ENCODE results near the gene WSCD2. TPM values are rescaled to one million over a fixed set of nuclear protein-coding genes. Genes with fewer than 3 reads are reported as not detected.

The WSCD2 gene
- total and polyA plus RNA-seq, 2 of the 4 experiments (the other 2 are of a cell fraction) = not detected

DNA sequence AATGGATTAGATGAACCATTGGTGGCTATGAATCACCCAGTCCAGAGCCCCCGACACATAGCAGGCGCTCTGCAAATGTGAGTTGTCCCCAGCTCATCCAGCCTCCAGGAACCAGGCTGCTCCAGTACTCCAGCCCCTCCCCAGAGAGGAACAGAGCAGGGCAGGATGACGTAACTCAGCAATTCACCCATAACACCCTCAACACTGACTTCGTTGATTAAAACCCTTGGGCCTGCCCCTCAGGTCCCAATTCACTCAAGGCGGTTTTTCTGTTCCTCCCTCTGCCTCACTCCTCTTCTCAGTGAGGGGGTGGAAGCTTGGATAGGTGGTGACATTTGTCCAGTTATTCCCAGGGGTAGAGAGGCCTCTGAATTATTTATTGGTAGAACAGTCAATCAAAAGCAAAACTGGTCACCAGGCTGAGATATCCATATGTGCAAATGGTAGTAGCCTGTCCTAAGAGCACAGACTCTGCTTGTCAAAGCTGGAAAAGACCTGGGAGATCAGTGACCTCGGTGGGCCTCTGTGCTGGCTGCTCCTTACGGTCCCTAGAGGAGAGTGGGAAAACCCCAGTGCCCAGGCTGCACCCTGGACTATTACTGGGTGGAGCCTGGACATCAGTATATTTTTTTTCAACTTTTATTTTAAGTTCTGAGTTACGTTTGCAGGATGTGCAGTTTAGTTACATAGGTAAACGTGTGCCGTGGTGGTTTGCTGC is 113.1 kb downstream of the WSCD2 start:
- Histone ChIP-seq H2BK120ac (ENCODE audit: low read depth, low read length) (no peak overlapping the region), H3K9me1 (ENCODE audit: insufficient read depth, low read length) (no peaks in the 10 kb centered on the region), H3K23ac (ENCODE audit: low read depth, low read length) (no peak overlapping the region), H3K9me3 (ENCODE audit: control insufficient read depth, insufficient read depth, low read length) (no peaks in the 10 kb centered on the region), H2AK5ac (ENCODE audit: low read depth, low read length) (no peak overlapping the region), H3K36me3 (ENCODE audit: control insufficient read depth, insufficient read depth, low read length) (no peaks in the 10 kb centered on the region), H2BK20ac (ENCODE audit: low read depth, low read length) (no peak overlapping the region), H2BK5ac (ENCODE audit: low read depth, low read length, poor library complexity, severe bottlenecking) (no peak overlapping the region), H4K20me1 (ENCODE audit: insufficient read depth, low read length) (no peaks in the 10 kb centered on the region), H3K4me3 (ENCODE audit: insufficient read depth, low read depth, low read length) (no peak overlapping the region), H3K14ac (replicated peaks; ENCODE audit: low read depth, low read length) (no peak overlapping the region), H3K9ac (ENCODE audit: low read depth, low read length) (no peak overlapping the region), H3K27ac (ENCODE audit: insufficient read depth, low read length) (no peak overlapping the region), H2BK15ac (ENCODE audit: low read depth, low read length) (no peak overlapping the region), H3K4me1 (ENCODE audit: control insufficient read depth, insufficient read depth, low read length) (no peaks in the 10 kb centered on the region), H2AK9ac (replicated peaks; ENCODE audit: low read depth, low read length, poor library complexity) (no peak overlapping the region), H3K79me1 (ENCODE audit: low read depth in 1 of 2, low read length in 2 of 2) (no peaks in the 10 kb centered on the region), H3K56ac (ENCODE audit: extremely low read depth, insufficient read depth, low read length) (no peak overlapping the region), H4K8ac (ENCODE audit: low read depth in 2 of 2, low read length in 2 of 2) (no peak overlapping the region), H3K27me3 (ENCODE audit: control insufficient read depth, insufficient read depth, low read length) (no peaks in the 10 kb centered on the region), H4K5ac (ENCODE audit: low read depth, low read length) (no peak overlapping the region), H4K91ac (ENCODE audit: insufficient read depth, low read depth, low read length) (no peak overlapping the region), H3K4ac (ENCODE audit: low read depth, low read length) (no peak overlapping the region), H3K18ac (ENCODE audit: low read depth, low read length) (no peak overlapping the region), H3K4me2 (ENCODE audit: low read depth, low read length) (no peak overlapping the region), H2AFZ (replicated peaks; ENCODE audit: low read length, poor library complexity) (no peak overlapping the region)
- in situ Hi-C loops (cut with MboI; ENCODE audit: low sequenced_read_pairs) (no loop called here), dilution Hi-C loops (cut with HindIII; ENCODE audit: low sequenced_read_pairs, unreplicated experiment) (no loop called here), intact Hi-C loops (cut with micrococcal nuclease) (no loop called here)
- no peak for DNase-seq
- no TSS peak for BruUV-seq (replicated peaks)
- CTCF ChIA-PET = no interaction called here
- ATAC-seq (ENCODE audit: low read depth) = no peak
- no CpG with 5 or more reads among the region's 10 CpGs for WGBS, 2 experiments (ENCODE audit: extremely low coverage in 2 of 2, insufficient read length in 1 of 2)
- TF ChIP-seq USF2 (IDR thresholded peaks at IDR 0.05; ENCODE audit: low read depth, low read length) (no peak), MXI1 (IDR thresholded peaks at IDR 0.05; ENCODE audit: borderline replicate concordance, low read depth, low read length) (no peak)
- POLR2A ChIA-PET (ENCODE audit: unreplicated experiment) = no interaction called here

Measured in IMR-90 (cell line).